DOHH2 (cell line): ENCODE measurements around the gene PPHLN1.

ENCODE experiments used
- H3F3A ChIP-seq: fragments of 200-600 bp; sonication (generic), shearing (Covaris generic); 2 replicates; pipeline ENCODE4 v1.6.0; 2016; ENCODE audit warnings: antibody characterized with exemption, mild to moderate bottlenecking; ENCODE audit not compliant: control insufficient read depth, insufficient read depth
- H3K27ac ChIP-seq: fragments of 200-600 bp; sonication (generic); 2 replicates; pipeline ENCODE4 v1.5.1; 2014; ENCODE audit warnings: low read depth, mild to moderate bottlenecking, low read length, moderate library complexity
- H3K27me3 ChIP-seq: fragments of 200-600 bp; sonication (generic); 2 replicates; pipeline ENCODE4 v1.6.1; 2014; ENCODE audit warnings: mild to moderate bottlenecking, low read length, mixed read lengths; ENCODE audit not compliant: control insufficient read depth
- H3K36me3 ChIP-seq: fragments of 200-600 bp; sonication (generic); 2 replicates; pipeline ENCODE4 v1.6.1; 2014; ENCODE audit warnings: mild to moderate bottlenecking, low read length, moderate library complexity, mixed read lengths; ENCODE audit not compliant: control insufficient read depth
- H3K4me1 ChIP-seq: fragments of 200-600 bp; sonication (generic); 2 replicates; pipeline ENCODE4 v1.6.1; 2014; ENCODE audit warnings: mild to moderate bottlenecking, low read length, mixed read lengths; ENCODE audit not compliant: control insufficient read depth
- H3K4me2 ChIP-seq: fragments of 200-600 bp; sonication (generic); 2 replicates; pipeline ENCODE4 v1.6.0; 2014; ENCODE audit warnings: mild to moderate bottlenecking, low read length, moderate library complexity
- H3K4me3 ChIP-seq: fragments of 200-600 bp; sonication (generic); 2 replicates; pipeline ENCODE4 v1.5.1; 2014; ENCODE audit warnings: mild to moderate bottlenecking, low read length, mixed read lengths
- H3K79me2 ChIP-seq: fragments of 200-600 bp; sonication (generic); 2 replicates; pipeline ENCODE4 v1.6.1; 2014; ENCODE audit warnings: mild to moderate bottlenecking, low read length, mixed read lengths; ENCODE audit not compliant: control insufficient read depth
- H3K9me2 ChIP-seq: fragments of 200-600 bp; sonication (generic); replicated peaks from 2 replicates; pipeline ENCODE4 v1.6.1; 2014; ENCODE audit warnings: mild to moderate bottlenecking, low read length, mixed read lengths; ENCODE audit not compliant: control insufficient read depth
- H3K9me3 ChIP-seq: fragments of 200-600 bp; sonication (generic); 2 replicates; pipeline ENCODE4 v1.6.1; 2014; ENCODE audit warnings: antibody characterized with exemption, low read length, mixed read lengths; ENCODE audit not compliant: control insufficient read depth, insufficient read depth
- H4K20me1 ChIP-seq: fragments of 200-600 bp; sonication (generic); 2 replicates; pipeline ENCODE4 v1.6.0; 2014; ENCODE audit warnings: low read depth, mild to moderate bottlenecking, antibody characterized with exemption, low read length, moderate library complexity; ENCODE audit not compliant: control insufficient read depth, insufficient read depth
- EZH2phosphoT487 ChIP-seq: fragments of 200-600 bp; sonication (generic); IDR thresholded peaks from 2 replicates; pipeline ENCODE4 v1.6.1; 2017; ENCODE audit warnings: borderline replicate concordance, mild to moderate bottlenecking, antibody characterized with exemption, low read length, moderate library complexity, mixed read lengths
- TF ChIP-seq, protein P1 (sequence below): fragments of 200-600 bp; sonication (generic); IDR thresholded peaks from one replicate; pipeline ENCODE4 v1.5.1; 2014; ENCODE audit warnings: antibody characterized with exemption, mild to moderate bottlenecking, low read depth, low read length; ENCODE audit not compliant: poor library complexity, severe bottlenecking

PPHLN1 gene

GRCh38 chr12:42472376-42472775, 146.4 kb downstream of the PPHLN1 start:
- no peaks in the 10 kb centered on the region for H3K9me2 ChIP-seq
- H3K79me2 ChIP-seq, result no peaks in the 10 kb centered on the region
- TF ChIP-seq, protein P1, sequence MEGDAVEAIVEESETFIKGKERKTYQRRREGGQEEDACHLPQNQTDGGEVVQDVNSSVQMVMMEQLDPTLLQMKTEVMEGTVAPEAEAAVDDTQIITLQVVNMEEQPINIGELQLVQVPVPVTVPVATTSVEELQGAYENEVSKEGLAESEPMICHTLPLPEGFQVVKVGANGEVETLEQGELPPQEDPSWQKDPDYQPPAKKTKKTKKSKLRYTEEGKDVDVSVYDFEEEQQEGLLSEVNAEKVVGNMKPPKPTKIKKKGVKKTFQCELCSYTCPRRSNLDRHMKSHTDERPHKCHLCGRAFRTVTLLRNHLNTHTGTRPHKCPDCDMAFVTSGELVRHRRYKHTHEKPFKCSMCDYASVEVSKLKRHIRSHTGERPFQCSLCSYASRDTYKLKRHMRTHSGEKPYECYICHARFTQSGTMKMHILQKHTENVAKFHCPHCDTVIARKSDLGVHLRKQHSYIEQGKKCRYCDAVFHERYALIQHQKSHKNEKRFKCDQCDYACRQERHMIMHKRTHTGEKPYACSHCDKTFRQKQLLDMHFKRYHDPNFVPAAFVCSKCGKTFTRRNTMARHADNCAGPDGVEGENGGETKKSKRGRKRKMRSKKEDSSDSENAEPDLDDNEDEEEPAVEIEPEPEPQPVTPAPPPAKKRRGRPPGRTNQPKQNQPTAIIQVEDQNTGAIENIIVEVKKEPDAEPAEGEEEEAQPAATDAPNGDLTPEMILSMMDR, result no peak
- no peak for TF ChIP-seq EZH2phosphoT487
- no peak overlapping the region for H3K4me3 ChIP-seq
- peaks cover 19% of the 10 kb centered on the region; the same call in 1 of the 2 replicates for H3K27me3 ChIP-seq
- H3K4me1 ChIP-seq, result peaks cover 59% of the 10 kb centered on the region
- no peaks in the 10 kb centered on the region for H3K36me3 ChIP-seq
- H3K27ac ChIP-seq, result no peak overlapping the region
- no peak overlapping the region for H3K4me2 ChIP-seq
- H3F3A ChIP-seq, result peaks cover 22% of the 10 kb centered on the region
- H4K20me1 ChIP-seq, result no peaks in the 10 kb centered on the region
- H3K9me3 ChIP-seq, result no peaks in the 10 kb centered on the region

- no peak overlapping the region for H3K27ac ChIP-seq
Observed at GRCh38 chr12:42473130-42473529, 147.2 kb downstream of the PPHLN1 start.

GRCh38 chr12:42473561-42473960, 147.6 kb downstream of the PPHLN1 start:
- Histone ChIP-seq H3K27ac (no peak overlapping the region), H3K79me2 (no peaks in the 10 kb centered on the region), H4K20me1 (no peaks in the 10 kb centered on the region), H3K36me3 (no peaks in the 10 kb centered on the region), H3K4me2 (no peak overlapping the region), H3F3A (peaks cover 12% of the 10 kb centered on the region), H3K9me2 (no peaks in the 10 kb centered on the region), H3K9me3 (no peaks in the 10 kb centered on the region), H3K4me1 (peaks cover 47% of the 10 kb centered on the region), H3K27me3 (peaks cover 23% of the 10 kb centered on the region; the same call in 1 of the 2 replicates), H3K4me3 (no peak overlapping the region)
- TF ChIP-seq, protein P1, result no peak
- no peak for TF ChIP-seq EZH2phosphoT487

More at GRCh38 chr12:42473130-42473529, 147.2 kb downstream of the PPHLN1 start:
- Histone ChIP-seq H4K20me1 (no peaks in the 10 kb centered on the region), H3K79me2 (no peaks in the 10 kb centered on the region), H3K36me3 (no peaks in the 10 kb centered on the region), H3K4me2 (no peak overlapping the region), H3K9me3 (no peaks in the 10 kb centered on the region), H3K27me3 (peaks cover 22% of the 10 kb centered on the region; the same call in 1 of the 2 replicates), H3K4me1 (peaks cover 51% of the 10 kb centered on the region), H3K4me3 (no peak overlapping the region), H3K9me2 (no peaks in the 10 kb centered on the region), H3F3A (peaks cover 16% of the 10 kb centered on the region)
- TF ChIP-seq EZH2phosphoT487, result no peak
- TF ChIP-seq, protein P1, result no peak

- peaks cover 31% of the 10 kb centered on the region for H3K27me3 ChIP-seq
- H3K4me3 ChIP-seq, result no peak overlapping the region
- no peaks in the 10 kb centered on the region for H3K79me2 ChIP-seq
- no peaks in the 10 kb centered on the region for H3K9me2 ChIP-seq
- H3K36me3 ChIP-seq, result no peaks in the 10 kb centered on the region
- no peak for TF ChIP-seq EZH2phosphoT487
- TF ChIP-seq, protein P1, result no peak
- H3K4me1 ChIP-seq, result peaks cover 39% of the 10 kb centered on the region
- H3K9me3 ChIP-seq, result no peaks in the 10 kb centered on the region
- H3F3A ChIP-seq, result peaks cover 5% of the 10 kb centered on the region
- H3K4me2 ChIP-seq, result no peak overlapping the region
- no peak overlapping the region for H3K27ac ChIP-seq
- no peaks in the 10 kb centered on the region for H4K20me1 ChIP-seq
Observed at GRCh38 chr12:42474391-42474790, 148.4 kb downstream of the PPHLN1 start.
